NCI-H187 treated with DMSO at 0.1 percent for 48 hours (cell line): ENCODE measurements around the gene ITPRIPL2.

Experiments used
- DNase-seq: peaks from one replicate; lab custom pipeline; 2025; lab: John Stamatoyannopoulos, UW

ITPRIPL2 gene

GRCh38 chr16:19143599-19143956, 29.8 kb downstream of the ITPRIPL2 start:
- no peak for DNase-seq

GRCh38 chr16:19145010-19145409, 31.2 kb downstream of the ITPRIPL2 start:
- no peak for DNase-seq

GRCh38 chr16:19147126-19147525, 33.4 kb downstream of the ITPRIPL2 start:
- DNase-seq = no peak

- DNase-seq = no peak
Observed at GRCh38 chr16:19147627-19148026, 33.9 kb downstream of the ITPRIPL2 start.

GRCh38 chr16:19148189-19148588, 34.4 kb downstream of the ITPRIPL2 start:
- DNase-seq = no peak

- DNase-seq = no peak
Observed at GRCh38 chr16:19151310-19151709, 37.5 kb downstream of the ITPRIPL2 start.

GRCh38 chr16:19152042-19152441, 38.3 kb downstream of the ITPRIPL2 start:
- DNase-seq = no peak

GRCh38 chr16:19153876-19154275, 40.1 kb downstream of the ITPRIPL2 start:
- no peak for DNase-seq

GRCh38 chr16:19162085-19162484, 48.3 kb downstream of the ITPRIPL2 start:
- DNase-seq = no peak

- no peak for DNase-seq
Observed at GRCh38 chr16:19163215-19163614, 49.5 kb downstream of the ITPRIPL2 start.

- no peak for DNase-seq
Observed at GRCh38 chr16:19164285-19164684, 50.5 kb downstream of the ITPRIPL2 start.

- no peak for DNase-seq
Observed at GRCh38 chr16:19165101-19165500, 51.3 kb downstream of the ITPRIPL2 start.

- DNase-seq = no peak
Observed at GRCh38 chr16:19166500-19166899, 52.7 kb downstream of the ITPRIPL2 start.

GRCh38 chr16:19167710-19168370, 54.1 kb downstream of the ITPRIPL2 start, which contains the start of gene SYT17:
SYT17 (plus strand) TSS chr16:19168240; CDS start chr16:19168647, 407 bp downstream.
- DNase-seq = no peak

GRCh38 chr16:19168371-19169081, 54.8 kb downstream of the ITPRIPL2 start:
- no peak for DNase-seq

- no peak for DNase-seq
Observed at GRCh38 chr16:19169082-19169639, 55.4 kb downstream of the ITPRIPL2 start.

- DNase-seq = no peak
Observed at GRCh38 chr16:19170043-19170655, 56.4 kb downstream of the ITPRIPL2 start.
